GM12874 (cell line): ENCODE results near the gene FUT4.

ENCODE experiments used
- TF ChIP-seq, protein P1 (sequence below): IDR thresholded peaks from 2 replicates; pipeline ENCODE4 v1.5.1; 2011; ENCODE audit warnings: low read depth, mild to moderate bottlenecking, control low read depth, low read length, moderate library complexity; ENCODE audit not compliant: insufficient read depth

Gene FUT4

DNA sequence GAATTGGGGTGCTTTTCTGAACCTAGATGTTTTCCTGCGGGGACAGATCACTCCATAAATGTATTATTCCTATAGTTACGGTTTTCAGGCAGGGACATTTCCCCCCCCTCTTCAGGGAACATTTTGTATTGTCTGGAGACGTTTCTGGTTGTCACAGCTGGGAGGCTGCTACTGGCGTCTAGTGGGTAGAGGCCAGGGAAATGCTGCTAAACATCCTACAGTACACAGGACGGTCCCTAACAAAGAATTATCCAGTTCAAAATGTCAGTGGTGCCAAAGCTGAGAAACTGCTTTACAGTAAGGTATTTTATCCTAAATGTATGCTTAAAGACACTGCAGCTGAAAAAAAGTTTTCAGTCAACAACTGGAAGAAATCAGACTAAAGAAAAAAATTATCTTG lies 42.8 kb downstream of the FUT4 start:
- TF ChIP-seq, protein P1, sequence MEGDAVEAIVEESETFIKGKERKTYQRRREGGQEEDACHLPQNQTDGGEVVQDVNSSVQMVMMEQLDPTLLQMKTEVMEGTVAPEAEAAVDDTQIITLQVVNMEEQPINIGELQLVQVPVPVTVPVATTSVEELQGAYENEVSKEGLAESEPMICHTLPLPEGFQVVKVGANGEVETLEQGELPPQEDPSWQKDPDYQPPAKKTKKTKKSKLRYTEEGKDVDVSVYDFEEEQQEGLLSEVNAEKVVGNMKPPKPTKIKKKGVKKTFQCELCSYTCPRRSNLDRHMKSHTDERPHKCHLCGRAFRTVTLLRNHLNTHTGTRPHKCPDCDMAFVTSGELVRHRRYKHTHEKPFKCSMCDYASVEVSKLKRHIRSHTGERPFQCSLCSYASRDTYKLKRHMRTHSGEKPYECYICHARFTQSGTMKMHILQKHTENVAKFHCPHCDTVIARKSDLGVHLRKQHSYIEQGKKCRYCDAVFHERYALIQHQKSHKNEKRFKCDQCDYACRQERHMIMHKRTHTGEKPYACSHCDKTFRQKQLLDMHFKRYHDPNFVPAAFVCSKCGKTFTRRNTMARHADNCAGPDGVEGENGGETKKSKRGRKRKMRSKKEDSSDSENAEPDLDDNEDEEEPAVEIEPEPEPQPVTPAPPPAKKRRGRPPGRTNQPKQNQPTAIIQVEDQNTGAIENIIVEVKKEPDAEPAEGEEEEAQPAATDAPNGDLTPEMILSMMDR = no peak

DNA sequence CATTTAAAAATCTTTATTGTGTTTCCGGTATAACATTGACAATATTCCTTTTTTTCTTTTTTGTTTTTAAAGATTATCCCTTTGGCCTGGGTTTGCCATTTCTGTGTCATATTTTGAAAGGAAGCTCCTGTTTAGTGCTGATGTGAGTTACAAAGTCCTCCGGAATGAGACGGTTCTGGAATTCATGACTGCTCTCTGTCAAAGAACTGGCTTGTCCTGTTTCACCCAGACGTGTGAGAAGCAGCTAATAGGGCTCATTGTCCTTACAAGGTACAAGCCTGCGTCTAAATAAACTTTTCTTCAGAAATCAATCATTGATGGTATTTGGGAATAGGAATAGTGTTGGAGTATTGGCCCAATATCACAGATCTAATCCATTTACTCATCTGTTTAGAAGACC lies 43.3 kb downstream of the FUT4 start:
- TF ChIP-seq, protein P1 = no peak

GRCh38 chr11:94588366-94588942 lies 44.7 kb downstream of the FUT4 start:
- TF ChIP-seq, protein P1 = no peak

GRCh38 chr11:94590352-94591041 lies 46.8 kb downstream of the FUT4 start:
- TF ChIP-seq, protein P1 = no peak

GRCh38 chr11:94593030-94593429 lies 49.3 kb downstream of the FUT4 start:
- TF ChIP-seq, protein P1 = no peak

DNA sequence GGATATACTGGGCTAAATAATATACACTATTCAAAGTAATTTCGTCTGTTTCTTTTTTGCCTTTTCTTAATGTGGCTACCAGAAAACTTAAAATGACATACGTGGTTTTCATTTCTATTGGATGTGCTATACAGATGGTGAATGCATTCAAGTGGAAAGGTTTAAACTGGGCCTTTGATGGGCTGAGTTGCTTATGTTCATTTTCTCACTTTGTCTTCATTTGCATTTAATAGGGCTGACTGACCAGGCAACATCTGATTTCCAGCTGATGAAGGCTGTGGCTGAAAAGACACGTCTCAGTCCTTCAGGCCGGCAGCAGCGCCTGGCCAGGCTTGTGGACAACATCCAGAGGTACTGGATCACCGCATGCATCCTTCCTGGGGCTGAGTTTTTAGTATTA lies 51.4 kb downstream of the FUT4 start:
- TF ChIP-seq, protein P1 = no peak

DNA sequence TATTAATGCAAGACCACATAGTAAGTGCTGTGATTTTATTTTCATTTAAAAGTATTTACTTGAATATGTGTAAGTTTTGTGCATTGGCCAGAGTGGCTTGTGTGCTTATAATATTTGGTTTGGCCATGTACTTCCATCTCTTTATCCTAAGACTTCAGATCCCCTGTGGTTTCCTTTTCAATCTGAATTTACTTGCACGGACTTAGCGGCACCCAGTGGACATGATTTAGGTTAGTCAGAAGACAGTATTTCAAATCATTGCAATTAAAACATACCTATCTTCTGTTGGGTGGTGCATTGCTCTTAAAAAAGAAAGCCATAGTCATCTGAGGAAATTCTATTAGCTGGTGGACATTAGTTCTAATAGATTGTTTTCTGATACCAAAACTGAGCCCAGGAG lies 54.2 kb downstream of the FUT4 start:
- TF ChIP-seq, protein P1 = no peak
